ENCODE measurements around the gene RSRC1. TPM values are rescaled to one million over a fixed set of nuclear protein-coding genes. Genes with fewer than 3 reads are reported as not detected.

The RSRC1 gene
- total RNA-seq, 1 experiment from 2014 or later = 37.9 TPM

DNA sequence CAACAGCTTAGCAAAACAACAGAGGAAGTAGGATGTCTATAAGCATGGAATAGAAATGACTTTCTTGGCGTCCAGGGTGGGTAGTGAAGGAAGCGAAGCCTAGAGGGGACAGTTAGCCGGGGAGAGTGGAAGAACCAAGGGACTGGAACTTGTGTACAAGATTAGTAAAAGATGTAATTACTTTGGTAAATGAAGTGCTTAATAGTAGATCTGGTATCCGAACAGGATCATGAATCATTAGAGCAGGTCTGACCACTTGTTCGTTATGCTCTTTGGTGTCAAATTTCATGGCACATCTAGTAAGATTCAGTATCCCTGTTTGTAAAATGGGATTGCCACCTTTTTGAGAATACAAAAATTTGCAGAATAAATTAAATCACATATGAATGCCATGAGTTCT is 348.6 kb downstream of the RSRC1 start:
- no peak overlapping the region for H3K14ac ChIP-seq (ENCODE audit: insufficient read depth, low read length)
- no peaks in the 10 kb centered on the region for H3K23me2 ChIP-seq (ENCODE audit: insufficient read length, low read depth, low read length, poor library complexity, severe bottlenecking)
- H3K4me1 ChIP-seq (ENCODE audit: insufficient read depth, low read length) = no peaks in the 10 kb centered on the region; the same call in 1 of the 2 replicates
- H4K91ac ChIP-seq (ENCODE audit: insufficient read length, low read depth, low read length) = no peak overlapping the region
- no peak overlapping the region for H3K56ac ChIP-seq (ENCODE audit: insufficient read length, low read depth, low read length)
- Mint-ChIP-seq H3K4me3 (no peak overlapping the region), H3K27me3 (ENCODE audit: low read depth) (no peaks in the 10 kb centered on the region), H3K4me1 (peaks cover 4 to 5% of the 10 kb centered on the region in 2 experiments; a peak in 2 of 4 replicates), H3K27ac (no peak overlapping the region), H3K36me3 (ENCODE audit: insufficient read depth in 1 of 3, low read depth in 3 of 3) (no peaks in the 10 kb centered on the region), H3K9me3 (no peaks in the 10 kb centered on the region)
- no peaks in the 10 kb centered on the region for H3K9me3 ChIP-seq (ENCODE audit: control insufficient read depth, low read depth, low read length)
- no peaks in the 10 kb centered on the region for H3K79me1 ChIP-seq (ENCODE audit: insufficient read depth, low read depth, low read length, poor library complexity, severe bottlenecking)
- H4K5ac ChIP-seq (ENCODE audit: insufficient read length, low read depth, low read length) = no peak overlapping the region
- H3K9ac ChIP-seq (ENCODE audit: extremely low read depth, insufficient read length, low read length) = no peak overlapping the region
- H2AFZ ChIP-seq (ENCODE audit: low read length) = no peak overlapping the region
- H4K8ac ChIP-seq (replicated peaks; ENCODE audit: insufficient read length, low read depth, low read length) = no peak overlapping the region
- H3K18ac ChIP-seq (ENCODE audit: insufficient read length, low read depth, low read length) = no peak overlapping the region
- no peaks in the 10 kb centered on the region for H3K27me3 ChIP-seq (ENCODE audit: insufficient read depth, low read length)
- no peak overlapping the region for H2BK12ac ChIP-seq (ENCODE audit: insufficient read length, low read depth, low read length)
- TF ChIP-seq CTCF (conservative IDR thresholded peaks at IDR 0.05) = no peak
- no peak overlapping the region for H3K4me2 ChIP-seq (ENCODE audit: insufficient read depth, insufficient read length, low read length)
- H3K4ac ChIP-seq (ENCODE audit: low read depth, low read length) = no peak overlapping the region
- DNase-seq = no peak
- H2BK5ac ChIP-seq (ENCODE audit: insufficient read length, low read length) = no peak overlapping the region
- no peak overlapping the region for H3K27ac ChIP-seq (ENCODE audit: insufficient read length, low read depth, low read length)
- H2BK120ac ChIP-seq (ENCODE audit: low read depth, low read length, poor library complexity, severe bottlenecking) = no peak overlapping the region
- no peak overlapping the region for H3T11ph ChIP-seq (ENCODE audit: low read length)
- no CpG with 5 or more reads among the region's 5 CpGs for WGBS (ENCODE audit: extremely low coverage, insufficient read length, low lambda C conversion rate)
- H2BK15ac ChIP-seq (ENCODE audit: low read depth, low read length) = no peak overlapping the region
- H2AK5ac ChIP-seq (ENCODE audit: insufficient read length, low read length) = no peak overlapping the region
- no peaks in the 10 kb centered on the region for H4K20me1 ChIP-seq (ENCODE audit: control insufficient read depth, insufficient read depth, insufficient read length)
- no peak overlapping the region for H2BK20ac ChIP-seq (ENCODE audit: low read depth, low read length, poor library complexity, severe bottlenecking)
- no peaks in the 10 kb centered on the region for H3K79me2 ChIP-seq (ENCODE audit: insufficient read depth, low read length)
- H3K23ac ChIP-seq (ENCODE audit: insufficient read length, low read depth, low read length) = no peak overlapping the region
